Subcutaneous adipose tissue (tissue), 4 donors: ENCODE measurements around the gene PCP4. TPM values are rescaled to one million over a fixed set of nuclear protein-coding genes. Genes with fewer than 3 reads are reported as not detected.

Experiments
- total RNA-seq, 4 donors: library from RNA; depleted of rRNA; stranded (reverse); fragments of >200 nt; gene quantifications; one replicate each; pipeline ENCODE4 v1.1.0, GENCODE V29; 2016
- TF ChIP-seq, protein P1 (sequence below): fragments of 450-650 bp; IDR thresholded peaks from one replicate; pipeline ENCODE4 v1.5.1; 2016; ENCODE audit warnings: low read depth, mild to moderate bottlenecking, control low read depth, antibody characterized with exemption, moderate library complexity

The PCP4 gene
- total RNA-seq, 4 donors from 2014 or later, result not detected

DNA sequence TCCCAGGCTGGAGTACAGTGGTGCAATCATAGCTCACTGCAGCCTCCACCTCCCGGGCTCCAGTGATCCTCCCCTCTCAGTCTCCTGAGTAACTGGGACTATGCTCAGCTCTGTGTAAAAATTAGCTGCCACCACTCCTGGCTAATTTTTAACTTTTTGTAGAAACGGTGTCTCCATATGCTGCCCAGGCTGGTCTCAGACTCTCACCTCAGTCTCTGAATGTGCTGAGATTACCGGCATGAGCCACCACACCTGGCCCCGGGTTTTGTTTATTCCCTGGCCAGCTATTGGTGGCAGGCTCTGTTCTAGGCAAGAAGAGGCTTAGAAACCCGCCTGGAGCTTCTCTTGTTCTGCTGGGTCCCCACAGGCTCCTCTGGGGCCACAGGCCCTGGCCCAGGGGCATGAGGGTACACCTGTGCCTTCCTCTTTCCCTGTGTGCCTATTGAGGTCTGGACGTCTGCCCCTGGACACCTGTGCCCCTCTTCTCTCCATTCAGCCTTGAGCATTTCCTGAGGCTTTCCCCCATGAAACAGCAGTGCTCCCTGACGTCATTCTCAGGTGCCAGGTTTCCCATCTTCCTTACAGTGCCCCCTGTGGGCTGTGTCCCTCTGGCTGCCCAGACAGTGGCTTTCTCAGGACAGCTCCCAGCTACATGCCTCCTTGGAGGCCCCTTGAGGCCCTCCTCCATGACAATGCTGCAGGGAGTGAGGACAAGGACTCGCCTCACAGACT lies 57.5 kb downstream of the PCP4 start:
- TF ChIP-seq, protein P1, sequence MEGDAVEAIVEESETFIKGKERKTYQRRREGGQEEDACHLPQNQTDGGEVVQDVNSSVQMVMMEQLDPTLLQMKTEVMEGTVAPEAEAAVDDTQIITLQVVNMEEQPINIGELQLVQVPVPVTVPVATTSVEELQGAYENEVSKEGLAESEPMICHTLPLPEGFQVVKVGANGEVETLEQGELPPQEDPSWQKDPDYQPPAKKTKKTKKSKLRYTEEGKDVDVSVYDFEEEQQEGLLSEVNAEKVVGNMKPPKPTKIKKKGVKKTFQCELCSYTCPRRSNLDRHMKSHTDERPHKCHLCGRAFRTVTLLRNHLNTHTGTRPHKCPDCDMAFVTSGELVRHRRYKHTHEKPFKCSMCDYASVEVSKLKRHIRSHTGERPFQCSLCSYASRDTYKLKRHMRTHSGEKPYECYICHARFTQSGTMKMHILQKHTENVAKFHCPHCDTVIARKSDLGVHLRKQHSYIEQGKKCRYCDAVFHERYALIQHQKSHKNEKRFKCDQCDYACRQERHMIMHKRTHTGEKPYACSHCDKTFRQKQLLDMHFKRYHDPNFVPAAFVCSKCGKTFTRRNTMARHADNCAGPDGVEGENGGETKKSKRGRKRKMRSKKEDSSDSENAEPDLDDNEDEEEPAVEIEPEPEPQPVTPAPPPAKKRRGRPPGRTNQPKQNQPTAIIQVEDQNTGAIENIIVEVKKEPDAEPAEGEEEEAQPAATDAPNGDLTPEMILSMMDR, result no peak

DNA sequence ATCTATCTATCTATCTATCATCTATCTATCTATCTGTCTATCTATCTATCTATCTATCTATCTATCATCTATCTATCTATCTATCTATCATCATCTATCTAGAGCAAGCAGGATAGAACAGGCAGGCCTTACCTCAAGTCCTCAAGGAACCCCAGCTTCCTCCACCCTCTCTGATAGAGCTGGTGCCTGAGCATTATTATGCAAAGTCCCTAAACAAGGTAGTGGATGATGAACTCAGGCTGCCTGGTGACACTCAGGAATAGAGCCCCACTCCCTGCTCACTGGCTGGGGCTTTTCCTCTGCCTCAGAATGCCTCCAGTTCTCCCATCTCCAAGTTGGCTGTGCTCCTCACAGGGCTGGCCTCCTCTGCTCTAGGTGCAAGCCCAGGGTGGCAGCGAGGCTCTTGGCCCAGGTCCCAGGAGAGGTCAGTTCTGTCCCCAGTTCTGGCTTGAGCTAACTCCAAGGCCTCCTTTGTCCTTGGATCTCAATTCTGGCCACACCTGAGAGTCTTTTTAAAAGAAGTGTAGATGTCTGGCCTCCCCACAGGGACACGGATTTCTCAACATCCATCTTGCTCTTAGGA lies 60.2 kb downstream of the PCP4 start:
- TF ChIP-seq, protein P1, result no peak

DNA sequence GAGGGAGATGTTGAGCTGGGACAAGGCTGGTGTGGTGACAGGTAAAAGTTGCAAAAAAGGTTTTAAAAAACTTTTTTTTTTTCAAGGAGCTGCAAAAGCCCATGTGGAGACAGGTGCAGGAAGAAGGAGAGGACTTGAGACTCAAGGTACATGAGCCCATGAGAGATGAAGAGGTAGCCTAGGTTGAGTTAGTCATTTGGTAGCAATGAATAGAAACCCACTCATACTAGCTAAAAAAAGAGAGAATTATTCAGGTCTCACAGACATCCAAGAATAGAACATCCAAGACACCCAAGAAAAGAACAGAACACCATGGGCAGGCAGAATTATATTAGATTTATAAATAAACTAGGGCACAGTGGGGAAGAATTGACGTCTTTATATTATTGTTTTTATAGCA lies 65.1 kb downstream of the PCP4 start:
- TF ChIP-seq, protein P1, result no peak

DNA sequence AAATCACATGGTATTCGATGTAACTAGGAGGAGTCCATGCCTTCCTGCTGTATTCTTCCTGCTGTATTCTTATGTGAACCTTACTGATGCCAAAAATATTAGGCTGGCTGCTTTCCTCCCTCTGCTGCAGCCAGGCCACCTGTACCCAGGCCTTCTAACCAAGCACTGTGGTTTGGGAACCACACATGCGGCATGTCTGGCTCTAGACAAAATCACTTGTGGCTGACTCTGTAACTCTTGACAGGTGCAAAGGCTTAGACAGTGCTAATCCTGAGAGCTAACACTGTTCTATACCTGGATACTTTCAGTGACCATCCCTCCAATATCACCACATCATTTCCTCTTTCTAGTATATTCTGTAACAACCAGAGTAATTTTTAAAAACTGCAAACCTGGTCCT lies 67.7 kb downstream of the PCP4 start:
- TF ChIP-seq, protein P1, result no peak

DNA sequence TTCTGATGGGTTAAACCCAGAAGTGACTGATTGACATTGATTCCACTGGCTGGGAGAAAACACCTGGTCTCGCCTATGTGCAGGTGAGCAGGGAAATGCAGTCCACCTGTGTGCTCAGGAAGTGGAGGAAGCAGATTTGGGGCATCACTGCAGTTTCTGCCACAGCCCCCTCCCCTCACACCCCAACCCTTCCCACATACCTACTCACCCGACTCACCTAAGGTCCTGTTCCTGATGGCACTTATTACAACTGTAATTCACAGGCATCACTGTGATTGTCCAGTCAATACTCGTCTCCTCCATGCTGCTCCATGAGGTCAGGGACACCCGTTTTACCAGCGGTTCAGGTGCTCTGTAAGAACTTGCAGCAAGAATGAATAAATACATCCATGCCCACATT lies 68.5 kb downstream of the PCP4 start:
- TF ChIP-seq, protein P1, result no peak

DNA sequence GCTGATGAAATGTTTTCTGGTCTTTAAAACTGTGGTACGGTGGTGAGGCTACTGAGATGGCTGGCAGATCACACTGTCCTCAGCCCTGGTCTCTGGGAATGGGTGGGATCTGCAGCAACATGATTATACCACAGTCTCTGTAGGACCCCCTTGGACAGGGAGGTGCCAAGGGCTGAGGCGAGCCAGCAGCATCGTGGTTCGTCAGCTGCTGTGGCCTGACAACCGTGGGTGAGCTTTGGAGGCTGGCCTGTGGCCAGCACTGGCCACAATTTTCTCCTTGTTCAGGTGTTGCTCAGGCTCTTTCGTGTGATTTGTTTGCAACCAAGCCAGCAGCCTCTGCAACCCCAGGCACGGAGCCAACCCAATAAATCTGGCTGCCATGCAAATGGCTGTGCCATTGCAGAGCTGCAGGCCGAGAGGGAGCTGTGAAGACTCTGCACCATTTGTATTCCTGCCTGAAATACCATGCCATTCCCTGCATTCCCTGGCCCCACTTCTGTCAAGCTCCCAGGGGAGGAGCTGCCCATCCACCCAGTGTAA lies 70.9 kb downstream of the PCP4 start:
- TF ChIP-seq, protein P1, result no peak

DNA sequence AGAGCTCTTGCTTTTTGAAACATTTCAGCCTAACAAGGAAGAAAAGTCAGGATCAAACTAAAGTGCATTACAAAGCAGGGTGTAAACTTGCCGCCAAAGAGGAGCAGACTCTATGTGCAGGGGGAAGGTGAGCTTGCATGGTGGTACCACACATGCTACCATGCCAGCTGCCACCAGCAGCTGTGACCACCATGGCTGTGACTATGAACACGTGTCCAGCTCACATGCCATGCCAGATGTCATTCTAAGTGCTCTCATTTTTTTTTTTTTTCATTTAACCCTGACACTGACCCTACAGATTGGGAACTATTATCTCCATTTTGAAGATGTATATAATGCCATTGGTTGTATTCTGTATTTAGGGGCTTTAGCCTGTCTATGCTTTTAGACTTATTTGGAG lies 79.0 kb downstream of the PCP4 start:
- TF ChIP-seq, protein P1, result no peak
